GM19023 (cell line): ENCODE measurements around the gene FMOD.
"Not testable (repeated sequence)": the region's sequence is repeated elsewhere in the genome, so short reads cannot be mapped to it uniquely, and the experiment has no call there.

Experiments
- ATAC-seq: cut with Tn5 transposase; IDR thresholded peaks from one replicate; pipeline ENCODE4 v1.9.1; 2021; ENCODE audit warnings: mild to moderate bottlenecking, moderate library complexity; ENCODE audit not compliant: unreplicated experiment

Gene FMOD

DNA sequence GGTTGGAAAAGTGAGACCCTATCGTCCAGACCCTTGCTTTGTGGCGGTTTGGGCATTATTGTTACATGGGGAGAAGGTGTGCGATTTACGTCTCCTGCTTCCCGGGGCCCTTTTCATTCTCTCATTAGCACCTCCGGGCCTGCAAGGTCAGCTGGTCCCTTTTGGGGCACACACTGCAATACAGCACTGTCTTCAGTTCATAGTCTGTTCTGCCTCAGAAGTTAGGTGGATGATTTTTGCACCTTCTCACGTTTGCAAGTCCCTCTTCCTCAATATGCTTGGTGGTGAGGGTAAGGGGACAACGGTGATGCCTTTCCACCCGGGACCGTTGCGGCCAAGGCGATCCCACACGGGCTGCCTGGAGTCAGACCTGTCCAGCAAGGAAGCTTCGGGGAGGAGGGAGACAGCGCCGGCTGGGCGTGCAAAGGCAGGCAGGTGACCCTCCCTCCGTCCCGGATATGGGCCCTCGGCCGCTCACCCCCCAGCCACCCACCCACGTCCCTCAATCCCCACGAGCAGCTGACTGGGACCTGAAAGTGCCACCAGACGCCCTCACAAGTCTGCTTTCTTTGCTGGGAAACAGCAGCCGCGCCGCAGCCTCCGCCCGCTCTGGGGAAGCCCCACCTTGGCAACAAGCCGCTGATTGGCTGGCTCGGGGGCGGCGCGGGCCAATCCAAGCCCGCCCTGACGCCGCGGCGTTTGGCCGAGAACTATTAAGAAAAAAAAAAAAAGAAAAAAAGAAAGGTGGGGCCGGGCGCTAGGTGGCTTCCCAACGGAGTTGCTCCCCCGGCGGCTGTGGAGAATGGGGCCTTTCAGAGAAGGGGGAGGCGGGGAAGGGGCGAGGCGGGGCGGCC lies 23.9 kb downstream of the FMOD start:
- peak; percentile 71 for ATAC-seq

DNA sequence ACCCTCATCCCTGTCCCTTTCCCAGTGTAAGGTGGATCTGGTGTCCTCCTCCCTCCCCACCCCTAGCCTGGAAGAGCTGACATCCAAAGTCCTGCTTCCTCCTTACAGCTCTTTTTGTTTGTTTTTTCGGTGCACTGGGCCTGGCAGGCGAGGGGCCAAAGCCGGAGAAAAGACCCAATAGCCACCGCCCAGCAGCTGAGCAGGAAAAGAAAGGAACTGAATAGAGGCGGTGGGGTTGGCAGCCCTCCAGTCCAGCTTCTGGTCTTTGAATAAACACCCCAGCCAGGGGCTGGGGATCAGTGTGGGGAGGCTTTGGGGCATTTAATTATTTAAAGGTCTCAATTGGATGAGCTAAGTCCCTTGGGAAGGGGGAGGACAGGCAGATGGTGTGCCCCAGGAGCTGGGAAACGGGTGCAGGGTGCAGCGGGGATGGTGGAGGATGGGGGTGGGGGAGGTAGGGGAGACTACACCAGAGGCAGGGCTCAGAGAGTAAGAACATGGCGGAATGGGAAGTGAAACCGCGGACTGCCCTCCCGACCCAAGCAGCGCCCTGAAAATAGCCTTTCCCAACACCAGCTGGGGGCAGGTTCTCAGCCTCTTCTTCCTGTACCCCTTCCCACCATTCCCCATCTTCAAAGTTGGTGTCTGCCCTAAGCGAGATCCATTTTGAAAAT lies 25.4 kb downstream of the FMOD start:
- ATAC-seq = no peak

DNA sequence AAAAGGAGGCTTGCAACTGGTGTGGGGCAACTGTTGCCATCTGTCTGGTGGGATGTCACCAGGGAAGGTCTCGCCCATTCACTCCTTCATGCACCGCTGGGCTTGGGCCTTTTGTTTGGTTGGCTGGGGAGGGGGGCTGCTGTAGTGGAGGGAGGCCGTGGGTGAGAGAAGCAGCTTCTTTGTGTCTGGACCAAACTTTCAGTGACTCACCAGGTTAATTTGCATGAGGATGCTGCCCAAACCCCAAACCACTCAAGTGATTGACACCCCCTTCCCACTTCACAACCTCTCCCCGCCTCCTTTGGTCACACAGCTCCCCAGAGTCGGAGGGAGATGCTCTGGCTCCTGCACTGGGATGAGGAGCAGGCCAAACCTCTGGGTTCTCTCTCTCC lies 25.9 kb downstream of the FMOD start:
- ATAC-seq = no peak

DNA sequence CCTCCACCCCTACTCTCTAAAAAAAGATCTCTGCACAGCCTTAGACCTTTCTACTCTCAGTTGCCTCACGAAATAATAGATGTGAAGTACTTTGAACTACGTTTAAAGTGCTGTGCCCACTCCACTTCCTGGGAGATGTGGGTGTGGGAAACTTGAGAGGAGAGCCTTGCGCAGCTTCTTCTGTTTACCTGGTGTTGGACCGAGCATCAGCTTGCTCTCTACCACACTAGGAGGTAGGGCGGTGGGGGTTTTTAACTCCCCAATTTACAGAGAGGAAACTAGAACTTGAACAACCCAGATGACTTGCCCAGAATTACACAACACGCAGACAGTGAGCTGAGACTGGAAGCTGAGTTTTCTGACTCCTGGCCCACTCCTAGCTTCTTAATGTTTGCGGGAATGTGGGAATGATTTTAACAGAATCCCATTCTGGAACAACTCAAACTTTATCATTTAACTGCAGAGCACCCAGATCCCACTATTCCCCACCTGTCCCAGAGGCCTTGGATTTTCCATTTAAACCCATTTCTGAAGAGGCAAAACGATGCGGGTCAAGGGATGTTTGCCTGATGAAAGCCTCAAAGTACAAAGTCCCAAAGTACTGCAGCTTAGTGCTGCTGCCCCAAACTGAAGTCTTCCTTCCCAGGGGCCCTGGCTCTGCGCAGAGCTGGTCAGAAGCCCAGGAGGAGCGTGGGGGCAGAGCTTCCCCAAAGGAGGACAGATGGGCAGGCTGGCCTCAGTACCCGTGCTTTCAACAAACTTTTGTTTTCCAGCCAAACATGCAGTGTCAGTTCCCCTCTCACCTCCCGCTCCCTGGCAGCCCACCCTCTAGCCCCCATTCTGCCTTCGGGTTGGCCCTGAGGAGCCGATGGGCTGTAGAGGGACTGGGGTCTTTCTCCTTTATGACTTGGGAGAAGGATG lies 26.6 kb downstream of the FMOD start:
- no peak for ATAC-seq

DNA sequence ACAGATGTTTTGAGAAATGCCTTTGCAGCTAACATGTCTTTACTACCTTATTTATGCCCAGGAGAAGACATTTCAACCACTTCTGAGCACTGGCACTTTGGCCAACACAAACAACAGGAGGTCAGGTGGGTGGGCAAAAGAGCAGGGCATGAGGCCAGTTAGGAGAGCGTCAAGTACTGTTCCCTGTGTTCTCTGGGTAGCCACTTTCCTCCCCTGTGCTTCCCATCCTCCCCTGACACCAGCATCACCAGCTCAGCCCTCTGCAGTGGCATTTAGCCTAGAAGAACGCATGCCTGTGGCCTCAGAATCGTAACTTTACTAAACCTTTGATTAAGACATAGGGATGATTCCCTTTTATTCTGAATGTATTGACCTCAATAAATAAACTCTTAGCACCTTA lies 27.3 kb downstream of the FMOD start:
- ATAC-seq = no peak

DNA sequence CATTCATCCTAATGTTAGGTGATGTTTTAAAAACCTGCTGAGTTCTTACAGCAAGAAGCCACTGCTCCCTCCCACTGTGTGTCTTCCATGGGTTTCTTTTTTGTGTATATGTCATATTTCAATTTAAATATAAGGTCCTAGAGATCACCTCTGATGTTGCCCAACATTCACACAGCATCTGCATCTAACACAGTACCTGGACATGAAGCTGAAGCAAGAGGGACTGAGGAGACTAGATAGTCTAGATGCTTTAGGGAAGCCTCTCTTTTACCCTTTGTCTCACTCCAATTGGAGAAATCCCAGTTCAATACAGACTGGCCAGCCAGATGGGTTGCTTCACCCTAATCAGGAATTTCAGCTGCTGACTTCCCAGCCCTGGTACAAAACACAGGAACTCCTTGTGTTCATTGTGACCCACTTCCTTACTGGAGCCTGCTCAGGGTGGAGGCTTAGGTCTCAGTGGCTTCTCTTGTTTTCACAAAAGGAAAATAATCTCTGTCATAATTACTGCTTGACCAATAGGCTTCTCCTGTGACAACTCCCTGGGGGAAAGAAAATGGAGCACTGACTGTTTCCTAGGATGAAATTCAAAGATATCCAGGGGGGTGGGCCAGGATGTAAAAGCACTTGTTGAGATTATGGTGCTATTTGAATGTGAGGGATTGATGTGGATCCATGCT lies 28.3 kb downstream of the FMOD start:
- ATAC-seq = no peak

DNA sequence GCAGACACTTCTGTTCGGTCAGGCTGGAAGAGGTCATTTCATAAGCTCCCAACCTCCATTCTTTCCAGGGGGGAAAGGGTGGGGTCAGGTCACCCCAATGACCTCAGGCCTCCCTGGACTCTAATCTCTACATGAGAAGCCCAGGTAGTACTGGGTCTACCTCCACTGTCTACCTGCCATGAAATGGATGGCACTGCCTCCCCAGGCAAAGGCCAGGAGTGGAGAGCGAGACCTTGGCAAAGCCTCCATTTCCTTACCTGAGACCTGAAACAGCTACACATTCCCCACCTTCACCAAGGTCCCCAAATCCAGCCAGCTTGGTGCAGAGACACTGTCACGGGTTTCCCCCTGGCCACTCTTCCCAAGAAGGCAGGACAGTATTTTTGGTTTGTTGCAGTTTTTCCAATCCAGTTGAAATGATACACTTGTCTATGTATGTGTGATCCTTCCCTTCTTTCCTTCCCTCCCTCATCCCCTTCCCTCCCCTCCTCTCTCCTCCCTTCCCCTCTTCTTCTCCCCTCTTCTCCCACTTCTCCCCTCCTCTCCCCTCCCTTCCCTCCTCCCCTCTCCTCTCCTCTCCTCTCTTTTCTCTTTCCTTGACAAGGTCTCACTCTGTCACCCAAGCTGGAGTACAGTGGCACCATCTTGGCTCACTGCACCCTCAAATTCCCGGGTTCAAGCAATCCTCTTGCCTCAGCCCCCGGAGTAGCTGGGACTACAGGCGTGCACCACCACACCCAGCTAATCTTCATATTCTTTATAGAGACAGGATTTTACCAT lies 29.5 kb downstream of the FMOD start:
- no peak for ATAC-seq

DNA sequence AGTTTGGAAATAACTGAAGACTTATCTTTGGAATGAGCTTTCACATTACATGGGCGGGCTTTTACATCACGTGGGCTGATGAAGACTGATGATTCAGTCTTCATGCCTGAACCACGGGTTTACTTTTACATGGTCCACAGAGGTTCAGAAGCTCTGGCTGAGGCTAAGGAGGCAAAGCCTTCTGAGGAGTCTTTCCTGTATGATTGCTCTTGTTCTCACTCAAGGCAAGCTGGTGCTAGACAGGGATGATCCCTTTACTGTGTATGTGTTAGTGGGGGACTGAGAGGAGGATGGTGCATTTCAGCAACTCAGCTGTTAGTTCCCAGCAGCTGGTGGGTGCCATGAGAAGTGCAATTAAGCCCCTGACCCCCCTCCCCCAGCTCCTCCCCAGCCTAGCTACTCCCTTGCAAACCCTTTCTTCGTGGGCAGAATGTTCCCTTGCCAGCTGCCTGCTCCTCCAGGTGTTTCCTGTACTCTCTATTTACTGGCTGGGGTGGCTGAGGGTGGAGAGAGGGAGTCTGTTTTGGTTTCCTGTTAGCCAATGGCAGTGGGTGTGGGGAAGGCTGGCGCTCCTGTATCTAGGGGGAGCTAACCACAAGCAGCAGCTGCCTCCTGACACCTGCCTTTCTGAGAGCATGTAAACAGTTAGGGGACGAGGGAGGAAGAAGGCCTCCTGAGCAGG lies 30.2 kb downstream of the FMOD start:
- peak; percentile 70 for ATAC-seq

DNA sequence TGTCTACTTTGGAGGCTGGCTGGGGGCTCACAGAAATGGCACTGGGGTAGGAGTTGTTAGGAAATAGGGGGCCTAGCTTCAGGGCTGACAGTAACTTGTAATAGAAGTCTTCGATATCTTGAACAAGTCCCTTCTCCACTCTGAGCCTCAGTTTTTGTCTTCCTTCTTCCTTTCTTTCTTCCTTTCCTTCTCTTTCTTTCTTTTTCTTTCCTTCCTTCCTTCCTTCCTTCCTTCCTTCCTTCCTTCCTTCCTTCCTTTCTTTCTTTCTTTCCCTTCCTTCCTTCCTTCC lies 32.7 kb downstream of the FMOD start:
- no peak for ATAC-seq

DNA sequence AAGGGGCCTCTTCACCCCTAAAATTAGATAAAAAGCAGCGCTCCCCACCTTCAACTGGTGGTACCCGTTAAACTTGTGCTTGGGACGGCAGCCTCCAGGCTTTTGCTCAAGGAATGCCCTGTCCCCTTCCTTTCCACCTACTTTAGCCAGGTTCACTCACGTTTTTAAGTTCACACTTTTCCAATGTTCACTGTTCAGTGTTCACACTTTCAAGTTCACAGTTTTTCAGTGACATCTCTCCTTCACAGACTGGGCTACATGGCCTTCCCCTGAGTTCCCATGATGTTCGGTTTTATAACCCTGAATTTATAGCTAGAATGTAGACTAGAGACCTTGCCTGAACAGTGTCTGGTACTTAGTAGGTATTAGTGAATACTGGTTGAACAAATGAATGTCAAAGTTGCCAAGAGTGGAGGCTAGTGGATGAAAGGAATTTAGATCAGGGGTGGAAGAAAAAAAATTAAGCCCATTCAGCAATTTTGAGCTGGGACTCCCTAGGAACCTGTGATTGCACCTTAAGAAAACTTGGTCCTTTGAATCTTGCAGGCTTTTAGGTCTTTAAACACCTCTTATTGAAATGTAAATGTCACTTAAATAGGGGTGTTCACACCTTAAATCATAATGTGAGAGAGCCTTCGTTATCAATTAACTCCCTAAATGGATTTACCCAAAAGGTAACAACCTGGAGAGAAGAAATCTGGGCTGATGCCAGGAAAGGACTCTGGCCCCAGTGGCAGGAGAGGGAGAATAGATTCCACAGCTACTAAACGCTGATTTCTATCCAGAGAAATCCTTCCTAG lies 33.3 kb downstream of the FMOD start:
- ATAC-seq = no peak

DNA sequence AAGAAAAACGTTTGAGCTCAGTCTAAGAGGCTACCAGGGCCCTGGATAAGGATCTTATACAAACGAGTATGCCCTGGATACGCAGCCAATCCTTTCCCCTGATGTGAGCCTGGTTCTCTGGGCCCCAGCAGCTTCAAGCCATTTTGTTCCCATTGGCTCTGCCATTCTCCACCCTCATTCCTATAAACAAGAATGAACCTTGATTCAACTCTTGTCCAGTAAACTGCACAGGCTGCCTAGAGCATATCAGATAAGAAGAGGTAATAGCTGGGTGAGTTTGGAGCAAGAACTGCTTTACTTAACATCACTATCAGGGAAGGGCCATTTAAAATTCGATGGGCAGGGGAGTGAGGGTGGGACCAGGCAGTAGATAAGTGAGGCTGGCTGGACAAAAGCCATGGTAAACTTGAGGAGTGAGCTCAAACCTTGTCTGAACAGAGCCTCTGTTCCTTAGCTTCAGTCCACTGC lies 34.3 kb downstream of the FMOD start:
- ATAC-seq = no peak

DNA sequence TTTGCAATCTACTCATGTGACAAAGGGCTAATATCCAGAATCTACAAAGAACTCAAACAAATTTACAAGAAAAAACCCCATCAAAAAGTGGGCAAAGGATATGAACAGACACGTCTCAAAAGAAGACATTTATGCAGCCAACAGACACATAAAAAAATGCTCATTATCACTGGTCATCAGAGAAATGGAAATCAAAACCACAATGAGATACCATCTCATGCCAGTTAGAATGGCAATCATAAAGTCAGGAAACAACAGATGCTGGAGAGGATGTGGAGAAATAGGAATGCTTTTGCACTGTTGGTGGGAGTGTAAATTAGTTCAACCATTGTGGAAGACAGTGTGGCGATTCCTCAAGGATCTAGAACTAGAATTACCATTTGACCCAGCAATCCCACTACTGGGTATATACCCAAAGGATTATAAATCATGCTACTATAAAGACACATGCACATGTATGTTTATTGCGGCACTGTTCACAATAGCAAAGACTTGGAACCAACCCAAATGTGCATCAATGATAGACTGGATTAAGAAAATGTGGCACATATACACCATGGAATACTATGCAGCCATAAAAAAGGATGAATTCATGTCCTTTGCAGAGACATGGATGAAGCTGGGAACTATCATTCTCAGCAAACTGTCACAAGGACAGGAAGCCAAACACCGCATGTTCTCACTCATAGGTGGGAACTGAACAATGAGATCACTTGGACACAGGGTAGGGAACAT lies 36.7 kb downstream of the FMOD start:
- not testable (repeated sequence) for ATAC-seq

DNA sequence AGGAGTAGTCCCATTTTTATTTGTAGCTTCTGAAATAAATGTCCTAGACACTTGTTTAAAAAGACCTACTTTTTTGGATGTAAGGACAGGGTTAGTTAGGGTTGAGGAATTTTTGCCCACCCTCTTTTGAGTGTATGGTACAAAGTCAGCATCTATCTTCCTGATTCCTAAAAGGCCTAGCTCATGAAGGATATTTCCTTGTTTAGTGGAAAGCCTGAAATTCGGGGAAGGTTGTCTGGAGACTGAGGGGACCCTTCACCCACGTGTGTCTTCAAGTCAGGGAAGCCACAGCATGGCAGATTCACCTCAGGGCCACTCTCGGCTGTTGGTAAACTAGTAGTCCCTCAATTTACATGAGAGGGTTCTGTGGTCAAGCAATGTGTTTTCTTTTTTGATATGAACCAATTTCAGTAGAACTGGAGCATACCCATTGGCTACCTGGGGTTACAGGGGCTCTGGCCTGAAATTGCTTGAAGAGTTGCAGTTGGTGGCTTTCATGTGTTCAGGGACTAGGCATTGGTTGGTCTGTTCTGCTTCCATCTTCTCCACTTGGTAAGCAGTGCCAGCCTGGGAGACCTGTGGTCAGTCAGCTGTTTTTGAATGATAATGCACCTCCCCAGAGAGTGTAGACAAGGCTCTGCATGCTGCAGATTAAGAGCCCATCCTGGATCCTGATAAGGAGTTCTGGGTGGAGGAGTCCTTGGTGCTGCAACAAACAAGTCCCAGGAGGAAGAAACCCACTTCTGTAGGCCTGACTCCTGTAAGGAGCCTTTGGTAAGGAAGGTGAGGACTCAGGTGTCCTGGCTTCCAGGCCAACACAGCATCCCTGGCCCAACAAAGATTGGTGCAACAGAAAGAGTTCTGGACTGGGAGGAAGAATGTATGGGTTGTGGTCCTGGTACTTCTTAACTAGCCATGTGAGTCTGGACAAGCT lies 39.3 kb downstream of the FMOD start:
- ATAC-seq = no peak

DNA sequence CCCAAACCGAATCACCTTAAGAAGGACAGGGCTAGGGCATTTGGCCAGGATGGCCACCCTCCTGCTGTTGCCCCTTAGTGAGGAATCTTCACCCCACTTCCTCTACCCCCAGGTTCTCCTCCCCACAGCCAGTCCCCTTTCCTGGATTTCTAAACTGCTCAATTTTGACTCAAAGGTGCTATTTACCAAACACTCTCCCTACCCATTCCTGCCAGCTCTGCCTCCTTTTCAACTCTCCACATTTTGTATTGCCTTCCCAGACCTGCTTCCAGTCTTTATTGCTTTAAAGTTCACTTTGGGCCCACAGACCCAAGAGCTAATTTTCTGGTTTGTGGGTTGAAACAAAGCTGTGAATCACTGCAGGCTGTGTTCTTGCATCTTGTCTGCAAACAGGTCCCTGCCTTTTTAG lies 42.0 kb downstream of the FMOD start:
- no peak for ATAC-seq

DNA sequence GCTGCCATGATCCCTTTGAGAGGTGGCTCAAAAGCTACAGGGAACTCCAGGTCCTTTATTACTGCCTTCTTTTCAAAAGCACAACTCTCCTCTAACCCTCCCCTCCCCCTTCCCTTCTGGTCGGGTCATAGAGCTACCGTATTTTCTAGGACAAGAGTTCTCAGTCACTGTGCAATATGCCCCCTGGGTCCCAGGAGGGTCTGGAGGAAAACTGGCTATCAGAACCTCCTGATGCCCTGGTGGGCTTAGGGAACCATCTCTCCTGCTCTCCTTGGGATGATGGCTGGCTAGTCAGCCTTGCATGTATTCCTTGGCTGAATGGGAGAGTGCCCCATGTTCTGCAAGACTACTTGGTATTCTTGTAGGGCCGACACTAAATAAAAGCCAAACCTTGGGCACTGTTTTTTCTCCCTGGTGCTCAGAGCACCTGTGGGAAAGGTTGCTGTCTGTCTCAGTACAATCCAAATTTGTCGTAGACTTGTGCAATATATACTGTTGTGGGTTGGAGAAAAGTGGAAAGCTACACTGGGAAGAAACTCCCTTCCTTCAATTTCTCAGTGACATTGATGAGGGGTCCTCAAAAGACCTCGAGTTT lies 42.5 kb downstream of the FMOD start:
- ATAC-seq = no peak

DNA sequence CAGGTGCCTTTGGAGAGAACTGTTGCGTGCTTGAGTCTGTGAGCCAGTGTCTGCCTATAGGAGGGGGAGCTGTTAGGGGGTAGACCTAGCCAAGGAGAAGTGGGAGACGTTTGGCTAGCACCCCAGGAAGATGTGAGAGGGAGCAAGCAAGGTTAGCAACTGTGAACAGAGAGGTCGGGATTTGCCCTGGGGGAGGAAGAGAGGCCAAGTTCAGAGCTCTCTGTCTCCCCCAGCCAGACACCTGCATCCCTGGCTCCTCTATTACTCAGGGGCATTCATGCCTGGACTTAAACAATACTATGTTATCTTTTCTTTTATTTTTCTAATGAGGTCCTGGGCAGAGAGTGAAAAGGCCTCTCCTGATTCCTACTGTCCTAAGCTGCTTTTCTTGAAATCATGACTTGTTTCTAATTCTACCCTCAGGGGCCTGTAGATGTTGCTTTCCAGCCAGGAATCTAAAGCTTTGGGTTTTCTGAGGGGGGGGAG lies 43.2 kb downstream of the FMOD start:
- ATAC-seq = no peak
